ENCODE data around the gene CIDEB. TPM values are rescaled to one million over a fixed set of nuclear protein-coding genes. Genes with fewer than 3 reads are reported as not detected.

The CIDEB gene
- total RNA-seq, 1 experiment from 2014 or later = 0.18 TPM

DNA sequence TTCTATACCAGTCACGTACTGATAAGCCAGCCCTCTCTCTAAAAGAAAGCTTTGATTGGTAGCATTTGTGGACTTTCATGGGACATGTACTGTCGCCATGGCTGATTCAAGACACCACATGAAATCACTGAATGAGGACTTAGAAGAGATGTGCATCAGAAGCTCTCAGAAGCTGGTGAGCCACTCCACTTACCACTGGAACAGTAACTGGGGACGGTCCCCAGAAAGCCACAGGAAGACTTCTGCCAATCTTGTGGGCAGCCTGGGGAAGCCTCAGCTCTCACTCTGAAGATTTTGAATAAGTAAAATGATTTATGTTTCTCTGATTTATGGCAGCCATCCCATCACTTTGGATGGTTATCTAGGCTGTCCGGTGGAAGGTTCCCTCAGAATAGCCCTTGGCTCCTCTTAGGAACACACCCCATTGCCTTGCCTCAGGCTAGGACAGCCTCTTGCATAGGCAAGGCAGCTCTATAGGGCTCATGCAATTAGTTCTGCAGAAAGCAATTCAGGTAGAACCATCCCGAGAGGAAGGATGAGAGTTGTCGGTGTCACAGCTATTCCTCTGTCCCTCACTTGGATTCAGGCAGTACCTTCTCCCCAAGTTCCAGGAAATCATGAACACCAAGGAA, 18.0 kb downstream of the CIDEB start:
- ChIA-PET CTCF (no interaction called here), POLR2A (no interaction called here)
- Histone ChIP-seq H3K27me3 (ENCODE audit: control insufficient read depth, insufficient read depth, low read length) (no peaks in the 10 kb centered on the region), H3K4me1 (ENCODE audit: control insufficient read depth, insufficient read depth, low read length) (no peaks in the 10 kb centered on the region), H3K27ac (ENCODE audit: low read length) (no peak overlapping the region), H3K36me3 (ENCODE audit: control insufficient read depth, insufficient read depth, low read length) (no peaks in the 10 kb centered on the region), H3K9me3 (ENCODE audit: control insufficient read depth, insufficient read depth, low read depth, low read length) (no peaks in the 10 kb centered on the region), H3K4me3 (ENCODE audit: low read depth in 2 of 2, low read length in 2 of 2) (no peak overlapping the region)
- ATAC-seq (no peak), DNase-seq (ENCODE audit: low read depth, low spot score) (no peak)
- in situ Hi-C loops (cut with HindIII; ENCODE audit: low pct_unique_long_range_greater_than_20kb, low sequenced_read_pairs) = no loop called here
- BruUV-seq (replicated peaks) = no TSS peak
- no peak for TF ChIP-seq POLR2AphosphoS5 (IDR thresholded peaks at IDR 0.05; ENCODE audit: low read depth, low read length)
- TF ChIP-seq CTCF (IDR thresholded peaks at IDR 0.05) = no peak
- TF ChIP-seq TCF7L2 (IDR thresholded peaks at IDR 0.05; ENCODE audit: low read depth, low read length) = no peak
- TF ChIP-seq SIN3A (IDR thresholded peaks at IDR 0.05; ENCODE audit: borderline replicate concordance, insufficient read depth, low read depth, low read length) = no peak
- no peak for TF ChIP-seq REST (IDR thresholded peaks at IDR 0.05; ENCODE audit: insufficient read depth in 1 of 2, low read depth in 2 of 2, low read length in 1 of 2)
- intact Hi-C loops (cut with micrococcal nuclease; ENCODE audit: unreplicated experiment) = no loop called here

DNA sequence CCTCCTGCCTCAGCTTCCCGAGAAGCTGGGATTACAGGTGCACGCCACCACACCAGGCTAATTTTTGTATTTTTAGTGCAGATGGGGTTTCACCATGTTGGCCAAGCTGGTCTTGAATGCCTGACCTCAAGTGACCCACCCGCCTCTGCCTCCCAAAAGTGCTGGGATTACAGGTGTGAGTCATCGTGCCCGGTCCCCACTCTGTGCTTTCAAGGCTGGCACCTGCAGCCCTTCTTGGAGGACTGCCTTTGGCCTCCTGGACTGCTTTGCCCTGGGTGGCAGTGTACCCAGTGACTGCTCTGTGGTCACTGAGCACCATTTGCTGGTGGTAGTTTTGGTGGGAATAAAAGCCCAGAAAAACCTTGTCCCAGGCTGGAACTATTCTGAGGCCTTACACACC, 20.8 kb downstream of the CIDEB start:
- BruUV-seq (replicated peaks) = no TSS peak
- Histone ChIP-seq H3K4me1 (ENCODE audit: control insufficient read depth, insufficient read depth, low read length) (no peaks in the 10 kb centered on the region), H3K4me3 (ENCODE audit: low read depth in 2 of 2, low read length in 2 of 2) (no peak overlapping the region), H3K27me3 (ENCODE audit: control insufficient read depth, insufficient read depth, low read length) (no peaks in the 10 kb centered on the region), H3K27ac (ENCODE audit: low read length) (no peak overlapping the region), H3K36me3 (ENCODE audit: control insufficient read depth, insufficient read depth, low read length) (no peaks in the 10 kb centered on the region), H3K9me3 (ENCODE audit: control insufficient read depth, insufficient read depth, low read depth, low read length) (no peaks in the 10 kb centered on the region)
- DNase-seq (ENCODE audit: low read depth, low spot score) (no peak), ATAC-seq (no peak)
- POLR2A ChIA-PET = no interaction called here
- TF ChIP-seq POLR2AphosphoS5 (IDR thresholded peaks at IDR 0.05; ENCODE audit: low read depth, low read length) (no peak), CTCF (IDR thresholded peaks at IDR 0.05) (no peak), REST (IDR thresholded peaks at IDR 0.05; ENCODE audit: insufficient read depth in 1 of 2, low read depth in 2 of 2, low read length in 1 of 2) (no peak), TCF7L2 (IDR thresholded peaks at IDR 0.05; ENCODE audit: low read depth, low read length) (no peak), SIN3A (IDR thresholded peaks at IDR 0.05; ENCODE audit: borderline replicate concordance, insufficient read depth, low read depth, low read length) (no peak)
- CTCF ChIA-PET = no interaction called here
- in situ Hi-C loops (cut with HindIII; ENCODE audit: low pct_unique_long_range_greater_than_20kb, low sequenced_read_pairs) (no loop called here), intact Hi-C loops (cut with micrococcal nuclease; ENCODE audit: unreplicated experiment) (no loop called here)
